Measurements from ENCODE around the gene CABP4.
A peak's percentile ranks its signal among the peaks of the same experiment; 100 is the strongest.

CABP4 gene

GRCh38 chr11:67466367-67466766 lies 11.2 kb downstream of the CABP4 start:
- no peak overlapping the region for H2AFZ ChIP-seq
- H3K36me3 ChIP-seq (ENCODE audit: control insufficient read depth, insufficient read depth, low read length): no peaks in the 10 kb centered on the region
- H3K9ac ChIP-seq: no peak overlapping the region
- no peaks in the 10 kb centered on the region for H3K27me3 ChIP-seq (ENCODE audit: control insufficient read depth, insufficient read depth, low read length)
- no peak for TF ChIP-seq CTCF (IDR thresholded peaks at IDR 0.05)
- H3K27ac ChIP-seq: no peak overlapping the region
- no peaks in the 10 kb centered on the region for H3K79me2 ChIP-seq
- no peaks in the 10 kb centered on the region for H3K4me1 ChIP-seq
- no peak overlapping the region for H3K4me2 ChIP-seq (ENCODE audit: low read length)
- H3K4me3 ChIP-seq (ENCODE audit: low read depth, low read length): no peak overlapping the region
- H3K9me3 ChIP-seq (ENCODE audit: control insufficient read depth, low read length): no peaks in the 10 kb centered on the region

- Histone ChIP-seq H3K79me2 (no peaks in the 10 kb centered on the region), H2AFZ (no peak overlapping the region), H3K4me3 (ENCODE audit: low read depth, low read length) (no peak overlapping the region), H3K4me2 (ENCODE audit: low read length) (peak overlapping the region; percentile 75), H3K27ac (no peak overlapping the region), H3K36me3 (ENCODE audit: control insufficient read depth, insufficient read depth, low read length) (no peaks in the 10 kb centered on the region), H3K9me3 (ENCODE audit: control insufficient read depth, low read length) (no peaks in the 10 kb centered on the region), H3K27me3 (ENCODE audit: control insufficient read depth, insufficient read depth, low read length) (no peaks in the 10 kb centered on the region), H3K4me1 (no peaks in the 10 kb centered on the region), H3K9ac (no peak overlapping the region)
- no peak for TF ChIP-seq CTCF (IDR thresholded peaks at IDR 0.05)
Observed at GRCh38 chr11:67466962-67467771, 12.0 kb downstream of the CABP4 start.

- H2AFZ ChIP-seq: no peak overlapping the region
- no peaks in the 10 kb centered on the region for H3K79me2 ChIP-seq
- peak overlapping the region; percentile 69 for H3K27ac ChIP-seq
- no peaks in the 10 kb centered on the region for H3K4me1 ChIP-seq
- no peaks in the 10 kb centered on the region for H3K9me3 ChIP-seq (ENCODE audit: control insufficient read depth, low read length)
- TF ChIP-seq CTCF (IDR thresholded peaks at IDR 0.05): no peak
- H3K9ac ChIP-seq: no peak overlapping the region
- H3K4me2 ChIP-seq (ENCODE audit: low read length): peak overlapping the region; percentile 75
- no peaks in the 10 kb centered on the region for H3K27me3 ChIP-seq (ENCODE audit: control insufficient read depth, insufficient read depth, low read length)
- no peaks in the 10 kb centered on the region for H3K36me3 ChIP-seq (ENCODE audit: control insufficient read depth, insufficient read depth, low read length)
- peak overlapping the region; percentile 76 for H3K4me3 ChIP-seq (ENCODE audit: low read depth, low read length)
Observed at GRCh38 chr11:67468056-67468455, 12.9 kb downstream of the CABP4 start.

GRCh38 chr11:67468456-67468758 lies 13.3 kb downstream of the CABP4 start:
- Histone ChIP-seq H3K79me2 (no peaks in the 10 kb centered on the region), H3K4me3 (ENCODE audit: low read depth, low read length) (peak overlapping the region; percentile 76), H3K27ac (peak overlapping the region; percentile 69), H2AFZ (peak overlapping the region; percentile 64), H3K36me3 (ENCODE audit: control insufficient read depth, insufficient read depth, low read length) (no peaks in the 10 kb centered on the region), H3K9ac (no peak overlapping the region), H3K9me3 (ENCODE audit: control insufficient read depth, low read length) (no peaks in the 10 kb centered on the region), H3K4me1 (no peaks in the 10 kb centered on the region), H3K27me3 (ENCODE audit: control insufficient read depth, insufficient read depth, low read length) (no peaks in the 10 kb centered on the region), H3K4me2 (ENCODE audit: low read length) (peak overlapping the region; percentile 75)
- no peak for TF ChIP-seq CTCF (IDR thresholded peaks at IDR 0.05)

All from parathyroid adenoma (tissue), 2 donors.